HG03521 (cell line): ENCODE results near the gene DHFR.
"Not testable (repeated sequence)": the region's sequence is repeated elsewhere in the genome, so short reads cannot be mapped to it uniquely, and the experiment has no call there.

Source experiments
- ATAC-seq: cut with Tn5 transposase; IDR thresholded peaks from one replicate; pipeline ENCODE4 v1.9.1; 2021; ENCODE audit warnings: mild to moderate bottlenecking, moderate library complexity; ENCODE audit not compliant: unreplicated experiment

The DHFR gene

DNA sequence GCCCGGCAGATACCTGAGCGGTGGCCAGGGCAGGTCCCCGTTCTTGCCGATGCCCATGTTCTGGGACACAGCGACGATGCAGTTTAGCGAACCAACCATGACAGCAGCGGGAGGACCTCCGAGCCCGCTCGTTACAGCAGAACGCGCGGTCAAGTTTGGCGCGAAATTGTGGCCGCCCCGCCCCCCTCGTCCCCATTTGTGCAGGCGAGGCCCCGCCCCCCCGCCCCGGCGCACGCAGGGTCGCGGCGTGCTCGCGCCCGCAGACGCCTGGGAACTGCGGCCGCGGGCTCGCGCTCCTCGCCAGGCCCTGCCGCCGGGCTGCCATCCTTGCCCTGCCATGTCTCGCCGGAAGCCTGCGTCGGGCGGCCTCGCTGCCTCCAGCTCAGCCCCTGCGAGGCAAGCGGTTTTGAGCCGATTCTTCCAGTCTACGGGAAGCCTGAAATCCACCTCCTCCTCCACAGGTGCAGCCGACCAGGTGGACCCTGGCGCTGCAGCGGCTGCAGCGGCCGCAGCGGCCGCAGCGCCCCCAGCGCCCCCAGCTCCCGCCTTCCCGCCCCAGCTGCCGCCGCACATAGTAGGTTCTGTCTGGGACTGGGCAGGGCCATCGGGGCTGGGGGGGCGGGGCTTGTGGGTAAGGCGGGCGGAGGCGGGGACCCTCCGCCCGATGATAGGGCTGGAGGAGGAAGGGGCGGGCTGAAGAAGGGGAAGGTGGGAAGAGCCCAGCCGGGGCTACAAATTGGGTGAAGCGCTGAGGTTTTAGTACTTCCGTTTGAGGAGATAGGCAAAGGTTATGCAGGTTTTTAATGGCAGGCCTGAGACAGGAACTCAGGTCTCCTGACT is at the start of gene DHFR, which contains the start of gene MSH3:
Gene DHFR (minus strand): TSS at position 593 of the 840 bp plus-strand sequence. CDS start 494 bp downstream, at position 99.
Gene MSH3 (plus strand): TSS at position 262 of the 840 bp plus-strand sequence. CDS start 76 bp downstream, at position 338.
- peak; percentile 38 for ATAC-seq

GRCh38 chr5:80704221-80704620 is 49.4 kb upstream of the DHFR start:
- ATAC-seq: no peak

DNA sequence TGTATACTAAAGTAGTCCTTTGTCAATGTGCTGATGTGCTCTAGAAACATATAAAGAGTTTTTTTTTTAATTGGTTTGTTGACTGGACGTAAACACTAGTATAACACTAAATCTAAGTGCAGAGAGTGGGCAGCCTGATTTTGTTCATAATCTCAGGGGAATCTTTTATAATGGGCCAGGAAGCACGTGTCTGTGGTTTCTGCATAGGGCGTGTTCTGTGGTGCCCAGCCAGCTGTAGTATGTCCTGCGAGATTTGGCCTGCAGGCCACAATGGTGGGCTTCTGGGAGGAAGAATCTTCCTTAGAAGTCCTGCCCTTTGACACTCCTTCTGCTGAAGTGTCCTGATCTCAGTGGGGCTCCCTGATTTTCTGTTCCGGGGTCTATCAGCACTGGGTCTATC is 49.0 kb upstream of the DHFR start:
- ATAC-seq: no peak

DNA sequence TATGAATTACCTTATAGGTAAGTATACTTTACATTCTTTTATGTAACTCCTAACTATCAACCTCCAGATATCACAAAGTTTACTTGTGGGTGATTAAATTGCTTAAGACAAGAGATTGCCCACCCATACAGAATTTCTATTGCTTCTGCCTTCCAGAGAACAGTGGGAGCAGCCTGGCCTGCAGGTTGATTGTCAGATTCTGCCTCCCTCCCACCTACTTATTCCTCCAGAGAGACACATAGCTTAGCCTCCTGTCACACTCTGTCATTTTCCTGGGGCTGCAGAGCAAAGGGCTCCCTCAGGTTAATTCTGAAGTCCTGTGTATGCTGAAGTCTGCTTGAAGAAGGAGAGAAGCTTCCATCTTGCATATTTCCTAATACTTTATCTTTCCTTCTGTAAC is 48.5 kb upstream of the DHFR start:
- no peak for ATAC-seq

DNA sequence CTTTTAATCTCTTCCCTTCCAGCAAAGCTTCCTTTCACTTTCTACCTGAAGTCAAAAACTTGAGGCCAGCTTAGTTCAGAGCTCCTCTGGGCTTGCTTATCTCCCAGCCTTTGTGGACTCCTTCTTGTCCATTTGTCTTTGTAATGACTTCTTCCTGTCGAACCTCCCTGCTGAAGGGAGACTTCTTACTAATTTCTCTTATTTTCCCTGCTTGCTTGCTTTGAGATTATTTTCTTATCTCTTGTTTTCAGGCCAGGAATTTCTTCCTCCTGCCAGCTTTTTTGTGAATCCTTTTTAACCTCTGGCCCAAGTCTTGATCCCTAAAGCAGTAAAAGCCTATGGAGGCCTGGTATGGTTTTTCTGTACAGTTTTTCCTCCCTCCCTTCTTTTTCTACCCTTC is 46.8 kb upstream of the DHFR start:
- no peak for ATAC-seq

DNA sequence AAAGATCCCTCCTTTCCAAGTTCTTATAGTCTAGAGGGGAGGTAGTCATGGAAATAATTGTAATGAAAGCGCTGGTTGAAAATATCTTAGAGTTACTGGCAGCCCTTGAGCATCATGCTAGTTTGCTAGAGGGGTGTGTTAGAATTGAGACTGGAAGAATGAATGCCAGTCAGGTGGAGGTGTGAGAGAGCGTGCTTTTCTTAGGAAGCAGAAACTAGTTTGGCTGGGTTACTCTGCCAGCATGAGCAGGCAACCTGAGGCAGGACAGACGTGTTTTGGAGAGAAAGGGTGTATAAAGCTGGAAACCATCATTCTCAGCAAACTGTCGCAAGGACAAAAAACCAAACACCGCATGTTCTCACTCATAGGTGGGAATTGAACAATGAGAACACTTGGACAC is 43.6 kb upstream of the DHFR start:
- ATAC-seq: no peak

DNA sequence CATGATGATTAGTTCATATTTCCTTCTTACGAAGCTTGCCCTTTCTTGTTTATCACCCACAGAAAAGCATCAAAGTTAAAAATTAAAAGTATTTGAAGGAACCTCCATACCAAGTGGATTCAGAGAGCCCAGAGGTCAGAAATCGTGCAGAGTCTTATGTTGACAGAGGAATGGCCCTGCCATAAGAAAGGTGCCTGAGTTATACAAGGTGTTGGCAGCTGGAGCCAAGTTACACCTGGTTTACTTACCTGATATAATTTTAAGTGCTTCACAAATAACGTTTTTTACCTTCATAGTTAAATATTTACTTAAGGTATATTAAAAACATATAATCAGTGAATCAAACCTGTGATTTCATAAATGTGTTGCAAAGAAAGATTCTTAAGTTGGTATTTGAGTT is 42.3 kb upstream of the DHFR start:
- no peak for ATAC-seq

GRCh38 chr5:80696450-80696849 is 41.7 kb upstream of the DHFR start:
- no peak for ATAC-seq

- no peak for ATAC-seq
These were observed 40.9 kb upstream of the DHFR start for GRCh38 chr5:80695666-80696065.

- no peak for ATAC-seq
These were observed 34.8 kb upstream of the DHFR start for GRCh38 chr5:80689627-80690026.

DNA sequence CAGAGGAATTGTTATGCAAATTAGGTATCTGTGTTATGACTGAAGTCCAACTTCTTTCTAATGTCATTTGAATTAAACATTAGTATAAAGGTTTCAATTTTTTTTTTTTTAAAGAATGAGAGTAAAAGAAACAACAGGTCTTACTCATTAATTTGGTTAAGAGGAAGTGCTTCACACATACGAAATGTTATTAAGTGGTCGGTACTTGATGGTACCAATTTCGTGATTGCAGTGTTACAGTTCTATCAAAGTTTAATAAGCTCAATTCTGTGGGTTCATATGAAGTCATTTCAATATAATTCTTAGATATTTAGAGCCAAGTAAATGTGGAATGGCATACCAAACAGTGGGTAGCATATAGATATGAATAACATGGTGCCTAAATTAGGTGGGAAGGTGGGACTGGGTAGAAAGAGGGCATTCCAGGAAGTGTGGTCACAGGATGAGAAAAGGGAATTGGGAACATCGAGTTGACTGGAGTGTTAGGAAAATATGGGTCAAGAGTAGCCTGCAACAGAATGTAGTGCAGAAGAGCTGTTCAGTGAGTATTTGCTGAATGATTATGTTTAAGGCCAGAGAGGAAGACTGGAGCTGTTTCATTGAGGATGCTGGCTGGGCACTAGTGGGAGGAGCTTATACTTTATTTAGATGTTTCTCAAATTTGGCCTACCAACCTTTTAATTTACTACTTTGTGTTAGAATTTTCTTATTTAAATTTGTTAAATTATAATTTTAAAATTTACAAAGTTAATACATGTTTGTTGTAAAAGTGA is 34.1 kb upstream of the DHFR start:
- ATAC-seq: no peak

GRCh38 chr5:80686757-80687156 is 32.0 kb upstream of the DHFR start:
- ATAC-seq: no peak

GRCh38 chr5:80676706-80677105 is 21.9 kb upstream of the DHFR start:
- ATAC-seq: no peak

GRCh38 chr5:80672140-80672736 is 17.5 kb upstream of the DHFR start:
- ATAC-seq: no peak

DNA sequence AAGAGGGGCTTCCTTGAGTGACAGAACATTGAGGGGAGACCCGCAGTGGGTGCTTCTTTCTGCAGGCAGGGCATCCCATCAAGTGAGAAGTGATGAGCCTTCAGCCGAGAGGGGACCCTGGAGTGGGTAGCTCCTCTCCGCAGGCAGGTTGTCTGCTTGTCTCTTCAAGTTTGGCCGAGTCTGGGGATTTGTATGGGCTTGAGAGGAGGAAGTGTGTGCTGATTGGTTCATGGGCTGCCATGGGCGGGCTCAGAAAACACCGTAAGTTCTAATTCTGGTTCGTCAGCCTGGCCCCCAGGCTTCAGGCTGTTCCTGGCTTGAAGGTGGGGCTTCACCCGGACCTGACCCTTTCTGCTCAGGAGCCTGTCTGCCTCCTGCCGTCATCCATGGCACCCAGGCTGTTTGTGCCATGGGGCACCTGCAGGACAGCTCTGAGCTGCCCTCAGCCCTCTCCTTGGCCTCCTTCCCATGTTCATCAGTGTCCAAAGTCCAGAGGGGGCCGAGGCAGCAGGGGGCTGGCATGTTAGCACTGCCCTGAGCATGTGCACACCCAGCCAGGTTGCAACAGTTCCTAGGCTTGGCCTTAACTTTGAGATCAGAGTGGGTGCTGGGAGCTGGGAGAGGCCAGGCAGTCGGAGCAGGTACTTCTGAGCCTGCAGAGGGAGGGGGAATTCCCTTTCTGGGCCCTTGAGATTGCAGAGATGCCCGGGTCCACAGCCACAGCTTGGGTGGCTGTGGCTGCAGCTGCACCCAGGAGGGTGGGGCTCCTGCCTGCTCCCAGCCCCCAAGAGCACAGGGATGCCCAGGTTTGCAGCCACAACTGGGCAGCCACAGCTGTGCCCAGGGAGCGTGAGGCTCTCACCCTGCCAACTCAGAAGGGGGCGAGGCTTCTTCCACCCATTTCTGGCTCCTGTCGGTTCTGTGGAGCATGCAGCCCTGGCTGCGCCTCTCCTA is 13.5 kb upstream of the DHFR start:
- no peak for ATAC-seq

DNA sequence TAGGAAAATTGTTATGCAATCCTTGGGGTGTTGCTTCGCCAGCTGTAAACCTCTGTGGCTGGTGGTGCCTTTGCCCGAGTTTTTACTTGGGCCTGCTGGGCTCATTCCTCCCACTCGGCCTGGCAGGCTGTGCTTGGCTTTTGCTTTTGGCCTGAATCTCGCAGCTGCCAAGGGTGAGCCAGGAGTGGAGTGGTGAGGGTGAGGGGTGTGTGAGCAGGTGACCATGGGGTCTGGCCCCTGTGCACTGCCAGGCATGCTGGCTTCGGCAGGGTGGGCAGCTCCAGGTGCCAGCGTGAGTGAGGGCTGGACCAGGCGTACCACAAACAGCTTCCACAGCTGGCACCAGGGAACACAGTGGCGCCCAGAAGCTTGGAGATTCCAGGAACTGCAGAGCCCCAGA is 12.6 kb upstream of the DHFR start:
- ATAC-seq: no peak

DNA sequence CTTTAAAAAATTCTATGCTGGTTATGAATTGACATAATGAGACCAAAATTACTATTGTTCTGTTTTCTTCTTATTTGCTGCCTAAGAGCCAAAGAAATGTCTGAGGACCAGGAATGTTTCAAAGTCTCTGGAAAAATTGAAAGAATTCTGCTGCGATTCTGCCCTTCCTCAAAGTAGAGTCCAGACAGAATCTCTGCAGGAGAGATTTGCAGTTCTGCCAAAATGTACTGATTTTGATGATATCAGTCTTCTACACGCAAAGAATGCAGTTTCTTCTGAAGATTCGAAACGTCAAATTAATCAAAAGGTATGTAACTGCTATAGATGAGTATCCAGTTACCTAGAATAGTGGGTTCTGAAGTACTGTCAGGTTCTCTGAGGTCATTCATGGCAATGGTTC is 10.3 kb upstream of the DHFR start:
- no peak for ATAC-seq

- ATAC-seq: no peak
These were observed 7.3 kb upstream of the DHFR start for GRCh38 chr5:80662108-80662507.

DNA sequence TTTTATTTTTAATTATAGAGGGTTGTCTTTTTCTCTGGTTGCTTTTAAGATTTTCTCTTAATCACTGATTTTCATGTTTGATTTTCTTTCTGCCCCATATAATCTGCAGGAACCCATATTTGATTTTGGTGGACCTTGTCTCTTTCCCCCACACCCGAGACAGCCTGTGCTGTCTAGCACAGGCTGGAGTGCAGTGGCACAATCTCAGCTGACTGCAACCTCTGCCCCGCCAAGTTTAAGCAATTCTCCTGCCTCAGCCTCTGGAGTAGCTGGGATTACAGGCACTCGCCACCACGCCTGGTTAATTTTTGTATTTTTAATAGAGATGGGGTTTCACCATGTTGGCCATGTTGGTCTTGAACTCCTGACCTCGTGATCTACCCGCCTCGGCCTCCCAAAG is 5.9 kb upstream of the DHFR start:
- ATAC-seq: not testable (repeated sequence)

- ATAC-seq: no peak
These were observed 4.3 kb upstream of the DHFR start for GRCh38 chr5:80659106-80659505.

- ATAC-seq: no peak
These were observed 1.6 kb upstream of the DHFR start for GRCh38 chr5:80656425-80656824.
